Measurements from ENCODE around the gene SCUBE1.
A peak's percentile ranks its signal among the peaks of the same experiment; 100 is the strongest.

SCUBE1 gene

GRCh38 chr22:43343262-43343669, at the start of gene SCUBE1:
TSS of gene SCUBE1 (minus strand) at chr22:43343372. CDS start at chr22:43343261, 111 bp downstream.
- no peak for DNase-seq (ENCODE audit: low read depth)

GRCh38 chr22:43392385-43392989, 49.3 kb upstream of the SCUBE1 start:
- no peak for DNase-seq (ENCODE audit: low read depth)

GRCh38 chr22:43391306-43391705, 48.1 kb upstream of the SCUBE1 start:
- DNase-seq (ENCODE audit: low read depth), result no peak

GRCh38 chr22:43390872-43391271, 47.7 kb upstream of the SCUBE1 start:
- DNase-seq (ENCODE audit: low read depth), result no peak

DNA sequence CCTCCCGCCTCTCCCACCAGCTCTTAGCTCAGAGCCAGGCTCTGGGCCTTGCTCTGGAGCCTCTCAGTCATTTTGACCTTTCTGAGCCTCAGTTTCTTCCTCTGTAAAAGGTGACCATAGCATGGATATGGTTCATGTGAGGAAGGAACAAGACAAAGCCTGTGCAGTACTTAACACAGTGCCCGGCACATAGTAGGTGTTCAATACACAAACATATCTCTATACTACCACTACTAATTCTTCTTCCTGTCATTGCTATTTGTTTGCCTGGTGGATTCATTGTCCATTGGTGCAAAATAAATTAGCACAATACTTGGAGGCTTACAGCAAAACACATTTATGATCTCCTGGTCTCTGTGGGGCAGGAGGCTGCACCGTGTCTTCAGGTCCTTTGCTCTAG, 47.0 kb upstream of the SCUBE1 start:
- no peak for DNase-seq (ENCODE audit: low read depth)

GRCh38 chr22:43389227-43389836, 46.2 kb upstream of the SCUBE1 start:
- no peak for DNase-seq (ENCODE audit: low read depth)

DNA sequence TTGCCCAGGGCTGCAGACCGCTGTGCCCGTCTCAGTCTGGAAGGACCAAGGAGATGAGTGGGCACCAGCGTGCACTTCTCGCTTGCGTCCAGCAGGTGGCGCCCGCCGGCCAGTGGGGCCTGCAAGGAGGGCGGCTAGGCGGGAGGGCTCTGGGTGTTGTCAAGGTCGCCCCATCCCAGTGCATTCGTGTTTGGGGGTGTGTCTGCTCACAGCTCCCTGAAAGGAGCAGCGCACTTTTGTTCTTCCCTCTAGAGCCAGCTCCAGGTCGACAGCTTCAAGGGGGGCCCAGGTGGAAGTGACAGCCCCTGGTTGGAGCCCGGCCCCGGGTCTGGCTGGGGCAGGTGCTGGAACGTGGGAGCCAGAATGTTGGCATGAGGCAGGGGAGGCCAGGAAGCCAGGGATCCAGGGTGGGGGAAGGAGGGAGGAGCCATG, 45.3 kb upstream of the SCUBE1 start:
- no peak for DNase-seq (ENCODE audit: low read depth)

GRCh38 chr22:43387815-43388214, 44.6 kb upstream of the SCUBE1 start:
- no peak for DNase-seq (ENCODE audit: low read depth)

DNA sequence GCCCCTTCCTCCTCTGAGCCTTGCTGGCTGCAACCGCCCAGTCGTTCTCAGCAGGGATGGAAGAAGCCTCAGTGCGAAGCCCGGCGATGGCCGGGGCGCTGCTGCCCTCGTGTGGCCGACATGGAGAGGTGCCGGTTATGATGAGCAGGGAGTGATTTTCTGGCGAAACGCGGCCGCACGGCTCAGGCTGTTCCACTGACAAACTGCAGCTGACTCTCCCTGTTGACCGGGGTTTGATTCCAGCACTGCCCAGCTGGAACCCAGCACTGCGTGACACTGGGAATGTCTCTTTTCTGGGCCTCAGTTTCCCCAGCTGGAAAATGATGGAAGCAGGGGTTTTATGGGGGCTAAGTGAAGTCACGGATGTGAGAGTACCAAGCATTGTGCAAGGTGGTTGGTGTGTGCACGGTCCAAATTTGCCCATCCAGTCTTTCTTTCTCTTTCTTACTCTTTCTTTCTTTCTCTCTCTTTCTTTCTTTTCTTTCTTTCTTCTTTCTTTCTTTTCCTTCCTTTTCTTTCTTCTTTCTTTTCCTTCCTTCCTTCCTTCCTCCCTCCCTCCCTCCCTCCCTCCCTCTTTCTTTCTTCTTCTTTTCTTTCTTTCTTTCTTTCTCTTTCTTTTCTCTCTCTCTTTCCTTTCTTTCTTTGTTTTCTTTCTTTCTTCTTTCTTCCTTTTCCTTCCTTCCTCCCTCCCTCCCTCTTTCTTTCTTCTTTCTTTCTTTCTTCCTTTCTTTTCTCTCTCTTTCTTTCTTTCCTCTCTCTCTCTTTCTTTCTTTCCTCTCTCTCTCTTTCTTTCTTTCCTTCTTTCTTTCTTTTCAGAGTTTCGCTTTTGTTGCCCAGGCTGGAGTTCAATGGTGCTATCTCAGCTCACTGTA, 42.8 kb upstream of the SCUBE1 start:
- peak; percentile 24 for DNase-seq (ENCODE audit: low read depth)

GRCh38 chr22:43384863-43385262, 41.7 kb upstream of the SCUBE1 start:
- no peak for DNase-seq (ENCODE audit: low read depth)

DNA sequence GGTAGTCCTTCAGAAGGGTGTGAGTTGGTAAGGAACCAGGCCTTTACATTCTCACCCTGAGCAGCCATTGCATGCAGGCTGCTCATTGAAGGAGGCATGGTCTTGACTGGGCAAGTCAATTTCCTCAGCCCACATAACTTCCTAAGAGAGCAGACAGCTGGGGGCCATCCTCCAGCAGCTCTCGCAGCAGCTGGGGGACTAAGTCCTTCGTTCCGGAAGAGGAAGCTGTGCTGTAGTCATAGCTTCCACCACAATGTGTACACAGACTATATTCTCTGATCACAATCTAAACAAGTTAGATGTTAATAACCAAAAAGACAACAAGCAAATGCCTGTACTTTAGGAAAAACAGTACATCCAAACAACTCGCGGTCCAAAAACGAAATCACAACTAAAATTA, 38.5 kb upstream of the SCUBE1 start:
- DNase-seq (ENCODE audit: low read depth), result no peak

DNA sequence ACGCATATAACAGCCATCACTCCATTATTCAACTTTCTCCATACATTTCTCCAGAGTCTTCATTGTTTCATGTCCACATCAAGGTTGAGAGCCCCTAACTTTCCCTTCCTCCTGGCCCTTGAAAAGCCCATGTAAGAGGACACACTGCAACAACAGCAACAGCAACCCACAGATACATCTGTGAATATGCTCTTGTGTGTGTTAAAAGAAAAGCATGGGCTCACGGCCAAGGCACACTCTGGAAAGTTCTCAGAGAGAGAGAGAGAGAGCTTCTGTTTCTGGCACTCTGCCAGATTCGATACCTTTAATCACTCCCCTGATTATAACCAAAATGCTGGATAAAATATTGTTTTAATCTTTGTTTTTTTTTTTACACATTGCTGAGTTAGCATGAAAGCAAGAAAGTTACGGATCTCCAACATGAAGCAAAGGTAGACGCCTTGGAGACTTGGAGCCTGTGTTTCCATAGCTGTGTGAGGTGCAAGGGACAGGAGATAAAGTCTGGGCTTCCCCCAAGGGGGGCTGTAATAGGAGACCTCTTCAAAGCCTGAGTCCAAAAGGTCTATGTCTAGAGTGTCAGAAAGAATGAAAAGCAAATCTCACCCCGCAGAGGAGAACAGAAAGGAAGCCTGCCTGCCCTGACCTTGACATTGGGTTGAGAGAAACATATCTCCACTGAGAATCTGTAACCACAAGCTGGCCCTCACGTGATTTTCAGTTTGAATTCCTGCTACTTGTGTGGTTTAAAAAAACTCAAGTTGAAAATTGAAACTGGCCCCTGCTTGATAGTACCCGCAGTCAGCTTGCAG, 34.9 kb upstream of the SCUBE1 start:
- DNase-seq (ENCODE audit: low read depth), result no peak

DNA sequence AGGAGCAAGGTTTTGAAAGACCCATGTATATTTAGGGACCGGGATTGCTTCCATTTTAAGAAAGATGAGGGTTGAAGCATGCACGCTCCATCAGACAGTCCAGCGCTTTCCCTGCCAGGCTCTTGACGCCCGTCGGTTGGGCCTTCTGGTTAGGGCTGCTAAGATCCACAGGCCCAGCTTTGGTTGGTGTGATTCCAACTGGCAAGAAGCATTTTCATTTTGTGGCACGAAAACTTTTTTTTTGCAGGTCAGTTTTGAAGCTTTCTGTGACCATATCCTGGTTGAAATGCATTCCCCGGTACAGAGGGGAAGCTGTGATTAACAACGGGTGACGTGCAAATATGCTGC, 34.4 kb upstream of the SCUBE1 start:
- DNase-seq (ENCODE audit: low read depth), result no peak

- no peak for DNase-seq (ENCODE audit: low read depth)
Measured at GRCh38 chr22:43376765-43377547, 33.8 kb upstream of the SCUBE1 start.

- no peak for DNase-seq (ENCODE audit: low read depth)
Measured at GRCh38 chr22:43375951-43376455, 32.8 kb upstream of the SCUBE1 start.

DNA sequence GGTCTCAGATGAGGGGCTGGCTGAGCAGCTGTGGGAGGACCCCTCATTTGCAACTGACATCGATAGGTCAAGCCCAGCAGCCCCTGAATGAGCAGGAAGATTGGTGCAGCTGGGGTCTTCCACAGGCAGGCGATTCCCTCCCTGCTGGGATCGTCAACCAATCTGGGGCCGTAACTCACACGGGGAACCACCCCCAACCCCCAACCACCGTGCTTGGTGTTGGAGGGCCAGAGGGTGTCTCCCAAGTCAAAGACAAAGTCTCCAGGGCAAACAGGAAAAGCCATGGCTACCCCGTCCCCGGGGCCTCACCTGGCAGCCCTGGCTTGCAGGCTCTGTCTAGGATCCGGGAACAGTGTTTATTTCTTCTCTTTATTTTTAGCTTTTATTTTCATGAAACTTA, 26.9 kb upstream of the SCUBE1 start:
- no peak for DNase-seq (ENCODE audit: low read depth)

- DNase-seq (ENCODE audit: low read depth), result no peak
Measured at GRCh38 chr22:43365715-43366440, 22.7 kb upstream of the SCUBE1 start.

DNA sequence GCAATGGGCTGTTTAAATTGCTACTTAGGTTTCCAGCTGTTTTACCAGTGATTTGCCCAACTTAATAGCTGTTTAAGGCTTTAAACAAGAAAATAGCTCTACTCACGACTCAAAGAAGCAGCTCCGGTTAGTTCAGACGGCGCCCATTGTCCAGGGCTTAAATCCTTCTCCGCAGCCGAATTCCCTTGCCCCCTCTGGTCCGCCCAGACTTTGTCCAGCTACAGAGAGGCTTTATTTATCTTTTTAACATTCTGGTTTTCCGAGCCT, 20.9 kb upstream of the SCUBE1 start:
- DNase-seq (ENCODE audit: low read depth), result no peak

DNA sequence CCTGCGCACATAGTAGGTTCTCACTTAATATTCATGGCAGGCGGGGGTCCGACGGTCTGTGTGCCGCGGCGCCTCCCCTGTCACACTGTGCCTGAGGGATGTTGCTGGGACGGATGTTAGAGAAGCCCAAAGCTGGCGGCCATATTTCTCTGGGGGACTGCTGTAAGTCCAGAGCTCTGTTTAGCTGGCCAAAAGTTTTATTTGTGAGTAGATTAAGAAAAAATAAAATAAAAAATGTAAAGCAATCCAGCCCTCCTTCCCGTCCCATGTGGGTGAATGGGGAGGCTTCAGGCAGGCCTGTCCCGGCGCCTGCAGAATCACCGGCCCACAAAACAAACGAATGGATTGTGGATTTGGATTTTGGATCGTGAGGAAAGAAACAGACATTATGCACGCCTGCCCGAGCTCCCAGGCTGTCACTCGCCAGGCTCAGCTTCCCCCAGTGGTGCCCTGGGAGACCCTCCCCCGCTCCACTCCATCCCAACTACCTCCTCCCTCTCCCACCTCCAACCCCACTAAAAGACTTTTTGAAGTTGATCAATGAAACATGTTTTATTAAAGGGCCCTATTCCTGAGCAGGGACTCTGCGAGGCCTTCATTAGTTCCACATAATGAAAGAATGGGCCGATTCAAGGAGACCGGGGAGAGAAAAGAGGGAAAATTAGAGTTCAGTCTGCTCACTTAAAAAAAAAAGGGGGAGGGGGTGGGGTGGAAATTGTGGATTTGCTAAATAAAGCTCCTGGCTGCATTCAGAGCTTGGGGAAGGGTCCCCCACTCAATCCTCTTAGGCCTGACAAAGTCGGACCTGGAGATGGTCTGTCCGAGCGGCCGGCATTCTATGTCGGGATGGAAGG, 20.4 kb upstream of the SCUBE1 start:
- no peak for DNase-seq (ENCODE audit: low read depth)

- no peak for DNase-seq (ENCODE audit: low read depth)
Measured at GRCh38 chr22:43360576-43360975, 17.4 kb upstream of the SCUBE1 start.
